A549 treated with Mapracorat at 1 μM for 4 hours (cell line): ENCODE data around the gene HECTD1. TPM values are rescaled to one million over a fixed set of nuclear protein-coding genes. Genes with fewer than 3 reads are reported as not detected.

Source experiments
- total RNA-seq: library from RNA; stranded (reverse); fragments of 200-300 nt; extraction: Qiagen RNA extraction; gene quantifications from 5 replicates; pipeline ENCODE4 v1.2.3, GENCODE V29; 2022

HECTD1 gene
- total RNA-seq: 56.9 to 73.8 TPM (median 62.7 TPM) in 5 replicates

GRCh38 chr14:31207755-31208545 is at the start of gene HECTD1:
Gene HECTD1, minus strand, starts transcription at chr14:31207793. Its CDS starts 1,857 bp downstream, at chr14:31205936.

Other genes with a start within 250 kb of the HECTD1 start
- gene AP4S1, start 182.1 kb downstream of the HECTD1 start, total RNA-seq: 7.8 to 11.5 TPM (median 10.3 TPM) in 5 replicates
- gene STRN3, start 181.4 kb downstream of the HECTD1 start, total RNA-seq: 11.9 to 16.7 TPM (median 15.5 TPM) in 5 replicates
- 13.0 to 20.3 TPM (median 18.3 TPM) in 5 replicates for gene HEATR5A, start 212.8 kb upstream of the HECTD1 start, total RNA-seq
- 14.3 to 17.5 TPM (median 15.5 TPM) in 5 replicates for gene DTD2, start 249.7 kb upstream of the HECTD1 start, total RNA-seq